NT2/D1 (cell line): ENCODE data around the gene DIP2A.

Source experiments
- SUZ12 ChIP-seq: IDR thresholded peaks from 2 replicates; pipeline ENCODE4 v1.6.1; 2011; ENCODE audit not compliant: insufficient read length, insufficient read depth; ENCODE audit errors: extremely low read depth
- YY1 ChIP-seq: IDR thresholded peaks from 2 replicates; pipeline ENCODE4 v1.6.1; 2011; ENCODE audit not compliant: insufficient read length, insufficient read depth
- ZNF274 ChIP-seq: IDR thresholded peaks from 2 replicates; pipeline ENCODE4 v1.6.1; 2011; ENCODE audit warnings: mild to moderate bottlenecking, low read depth, low read length

GRCh38 chr21:46438241-46438640 is 20.4 kb upstream of the DIP2A start:
- TF ChIP-seq YY1 (no peak), SUZ12 (no peak), ZNF274 (no peak)
